ENCODE data around the gene TMEM150B. TPM values are rescaled to one million over a fixed set of nuclear protein-coding genes. Genes with fewer than 3 reads are reported as not detected.

Gene TMEM150B
- total and polyA plus RNA-seq, 9 of the 15 experiments (the other 6 are each of a cell fraction or from before 2014, with no cell fraction given) = 0.47 to 1.3 (median 0.74) TPM; not detected in 2

DNA sequence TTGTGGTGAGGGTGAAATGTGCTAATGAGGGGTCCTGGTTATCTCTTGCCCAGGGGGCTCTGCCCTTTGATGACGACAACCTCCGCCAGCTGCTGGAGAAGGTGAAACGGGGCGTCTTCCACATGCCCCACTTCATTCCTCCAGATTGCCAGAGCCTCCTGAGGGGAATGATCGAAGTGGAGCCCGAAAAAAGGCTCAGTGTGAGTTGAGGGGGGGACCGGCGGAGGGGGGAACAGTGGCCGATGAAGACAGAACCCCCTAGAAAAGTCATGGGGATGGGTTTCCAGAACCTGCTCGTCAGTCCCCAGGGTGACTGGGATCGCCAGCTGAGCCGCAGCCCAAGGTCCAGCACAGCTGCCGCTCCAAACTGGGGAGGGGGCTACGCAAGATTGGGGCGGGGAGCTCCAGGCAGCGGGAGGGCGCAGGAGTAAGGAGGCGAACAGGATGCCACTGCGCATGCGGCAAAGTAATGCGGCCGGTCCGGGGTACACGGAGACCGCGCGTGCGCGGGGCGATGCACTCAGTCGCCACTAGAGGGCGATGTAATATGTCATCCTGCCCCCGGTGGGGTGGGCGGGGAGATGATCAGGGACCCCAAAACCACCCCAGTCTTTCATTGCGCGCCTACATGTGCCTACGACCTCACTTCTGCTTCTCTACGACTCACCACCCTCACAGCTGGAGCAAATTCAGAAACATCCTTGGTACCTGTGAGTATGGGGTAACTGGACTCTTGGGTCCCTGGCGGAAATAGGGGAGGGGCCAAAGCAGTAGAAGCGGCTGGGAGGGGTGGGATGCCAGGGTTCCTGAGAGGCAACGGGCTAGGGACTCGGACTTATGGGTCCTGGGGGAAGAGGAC lies 23.5 kb downstream of the TMEM150B start (continued):
- TF ChIP-seq RCOR1 (IDR thresholded peaks at IDR 0.05; ENCODE audit: borderline replicate concordance in 1 of 2, low read depth in 2 of 2, low read length in 2 of 2) (0 out of 4 replicates have a peak, but pooled peaks of 1 of the 2 experiments have one; percentile 50), RB1 (IDR thresholded peaks at IDR 0.05; ENCODE audit: low read depth) (0 out of 2 replicates have a peak, but pooled peaks have one; percentile 42), ZNF586 (CRISPR knock-in tag; conservative IDR thresholded peaks at IDR 0.05) (no peak), MIER1 (IDR thresholded peaks at IDR 0.05; ENCODE audit: low read depth) (no peak), SRSF9 (IDR thresholded peaks at IDR 0.05; ENCODE audit: borderline replicate concordance, low read depth, low read length) (no peak), TGIF2 (CRISPR knock-in tag; IDR thresholded peaks at IDR 0.05) (no peak), RBFOX2 (IDR thresholded peaks at IDR 0.05; ENCODE audit: low read depth, low read length) (peak; percentile 68), MTA1 (IDR thresholded peaks at IDR 0.05; ENCODE audit: borderline replicate concordance) (0 out of 2 replicates have a peak, but pooled peaks have one; percentile 31), TCF3 (CRISPR knock-in tag; IDR thresholded peaks at IDR 0.05) (no peak), ZNF124 (CRISPR knock-in tag; IDR thresholded peaks at IDR 0.05) (no peak), PHTF2 (CRISPR knock-in tag; IDR thresholded peaks at IDR 0.05) (no peak), FOSL1 (tag; conservative IDR thresholded peaks at IDR 0.05) (no peak), ZNF589 (CRISPR knock-in tag; IDR thresholded peaks at IDR 0.05; ENCODE audit: low read depth) (no peak), ZNF77 (CRISPR knock-in tag; IDR thresholded peaks at IDR 0.05) (no peak), CREB1 (IDR thresholded peaks at IDR 0.05) (no peak), CREB1 (CRISPR knock-in tag; IDR thresholded peaks at IDR 0.05) (peak; percentile 53; the same call in 1 of the 2 replicates)
- TF ChIP-seq, protein P1, sequence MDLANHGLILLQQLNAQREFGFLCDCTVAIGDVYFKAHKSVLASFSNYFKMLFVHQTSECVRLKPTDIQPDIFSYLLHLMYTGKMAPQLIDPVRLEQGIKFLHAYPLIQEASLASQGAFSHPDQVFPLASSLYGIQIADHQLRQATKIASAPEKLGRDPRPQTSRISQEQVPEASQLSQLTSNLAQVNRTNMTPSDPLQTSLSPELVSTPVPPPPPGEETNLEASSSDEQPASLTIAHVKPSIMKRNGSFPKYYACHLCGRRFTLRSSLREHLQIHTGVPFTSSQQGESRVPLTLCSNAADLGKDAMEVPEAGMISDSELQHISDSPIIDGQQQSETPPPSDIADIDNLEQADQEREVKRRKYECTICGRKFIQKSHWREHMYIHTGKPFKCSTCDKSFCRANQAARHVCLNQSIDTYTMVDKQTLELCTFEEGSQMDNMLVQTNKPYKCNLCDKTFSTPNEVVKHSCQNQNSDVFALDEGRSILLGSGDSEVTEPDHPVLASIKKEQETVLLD (IDR thresholded peaks at IDR 0.05) = peak; percentile 94
- TF ChIP-seq, protein P2, sequence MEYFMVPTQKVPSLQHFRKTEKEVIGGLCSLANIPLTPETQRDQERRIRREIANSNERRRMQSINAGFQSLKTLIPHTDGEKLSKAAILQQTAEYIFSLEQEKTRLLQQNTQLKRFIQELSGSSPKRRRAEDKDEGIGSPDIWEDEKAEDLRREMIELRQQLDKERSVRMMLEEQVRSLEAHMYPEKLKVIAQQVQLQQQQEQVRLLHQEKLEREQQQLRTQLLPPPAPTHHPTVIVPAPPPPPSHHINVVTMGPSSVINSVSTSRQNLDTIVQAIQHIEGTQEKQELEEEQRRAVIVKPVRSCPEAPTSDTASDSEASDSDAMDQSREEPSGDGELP (CRISPR knock-in tag; IDR thresholded peaks at IDR 0.05; ENCODE audit: borderline replicate concordance) = peak; percentile 66; the same call in 1 of the 2 replicates
- TF ChIP-seq, protein P3, sequence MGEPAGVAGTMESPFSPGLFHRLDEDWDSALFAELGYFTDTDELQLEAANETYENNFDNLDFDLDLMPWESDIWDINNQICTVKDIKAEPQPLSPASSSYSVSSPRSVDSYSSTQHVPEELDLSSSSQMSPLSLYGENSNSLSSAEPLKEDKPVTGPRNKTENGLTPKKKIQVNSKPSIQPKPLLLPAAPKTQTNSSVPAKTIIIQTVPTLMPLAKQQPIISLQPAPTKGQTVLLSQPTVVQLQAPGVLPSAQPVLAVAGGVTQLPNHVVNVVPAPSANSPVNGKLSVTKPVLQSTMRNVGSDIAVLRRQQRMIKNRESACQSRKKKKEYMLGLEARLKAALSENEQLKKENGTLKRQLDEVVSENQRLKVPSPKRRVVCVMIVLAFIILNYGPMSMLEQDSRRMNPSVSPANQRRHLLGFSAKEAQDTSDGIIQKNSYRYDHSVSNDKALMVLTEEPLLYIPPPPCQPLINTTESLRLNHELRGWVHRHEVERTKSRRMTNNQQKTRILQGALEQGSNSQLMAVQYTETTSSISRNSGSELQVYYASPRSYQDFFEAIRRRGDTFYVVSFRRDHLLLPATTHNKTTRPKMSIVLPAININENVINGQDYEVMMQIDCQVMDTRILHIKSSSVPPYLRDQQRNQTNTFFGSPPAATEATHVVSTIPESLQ (CRISPR knock-in tag; IDR thresholded peaks at IDR 0.05) = no peak
- TF ChIP-seq, protein P4, sequence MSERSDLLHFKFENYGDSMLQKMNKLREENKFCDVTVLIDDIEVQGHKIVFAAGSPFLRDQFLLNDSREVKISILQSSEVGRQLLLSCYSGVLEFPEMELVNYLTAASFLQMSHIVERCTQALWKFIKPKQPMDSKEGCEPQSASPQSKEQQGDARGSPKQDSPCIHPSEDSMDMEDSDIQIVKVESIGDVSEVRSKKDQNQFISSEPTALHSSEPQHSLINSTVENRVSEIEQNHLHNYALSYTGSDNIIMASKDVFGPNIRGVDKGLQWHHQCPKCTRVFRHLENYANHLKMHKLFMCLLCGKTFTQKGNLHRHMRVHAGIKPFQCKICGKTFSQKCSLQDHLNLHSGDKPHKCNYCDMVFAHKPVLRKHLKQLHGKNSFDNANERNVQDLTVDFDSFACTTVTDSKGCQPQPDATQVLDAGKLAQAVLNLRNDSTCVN (CRISPR knock-in tag; IDR thresholded peaks at IDR 0.05) = no peak
- TF ChIP-seq, protein P5, sequence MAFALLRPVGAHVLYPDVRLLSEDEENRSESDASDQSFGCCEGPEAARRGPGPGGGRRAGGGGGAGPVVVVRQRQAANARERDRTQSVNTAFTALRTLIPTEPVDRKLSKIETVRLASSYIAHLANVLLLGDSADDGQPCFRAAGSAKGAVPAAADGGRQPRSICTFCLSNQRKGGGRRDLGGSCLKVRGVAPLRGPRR (CRISPR knock-in tag; IDR thresholded peaks at IDR 0.05) = 0 out of 2 replicates have a peak, but pooled peaks have one; percentile 27

All from K562 (cell line).